H9 (cell line): ENCODE data around the gene TNFAIP3. TPM values are rescaled to one million over a fixed set of nuclear protein-coding genes. Genes with fewer than 3 reads are reported as not detected.

Experiments
- DNase-seq: peaks from one replicate; pipeline ENCODE4 v3.0.0-alpha.2; 2017
- H2AFZ ChIP-seq: one replicate; pipeline ENCODE4 v1.6.1; 2013; ENCODE audit warnings: mild to moderate bottlenecking, low read length, control low read depth, moderate library complexity
- H2AK5ac ChIP-seq: 2 replicates; pipeline ENCODE4 v1.6.1; 2013; ENCODE audit warnings: low read length, control low read depth, mixed read lengths; ENCODE audit not compliant: insufficient read length
- H2BK120ac ChIP-seq: one replicate; pipeline ENCODE4 v1.6.1; 2013; ENCODE audit warnings: low read depth, mild to moderate bottlenecking, low read length, control low read depth, inconsistent platforms; ENCODE audit not compliant: poor library complexity, severe bottlenecking
- H2BK12ac ChIP-seq: 2 replicates; pipeline ENCODE4 v1.6.1; 2013; ENCODE audit warnings: low read length, control low read depth, mixed read lengths, low read depth; ENCODE audit not compliant: insufficient read length
- H2BK15ac ChIP-seq: 2 replicates; pipeline ENCODE4 v1.6.1; 2013; ENCODE audit warnings: low read depth, low read length, control low read depth
- H2BK20ac ChIP-seq: one replicate; pipeline ENCODE4 v1.6.1; 2013; ENCODE audit warnings: low read depth, mild to moderate bottlenecking, low read length, control low read depth, inconsistent platforms; ENCODE audit not compliant: poor library complexity, severe bottlenecking
- H2BK5ac ChIP-seq: 2 replicates; pipeline ENCODE4 v1.6.1; 2013; ENCODE audit warnings: low read length, control low read depth, mixed read lengths; ENCODE audit not compliant: insufficient read length
- H3K14ac ChIP-seq: 2 replicates; pipeline ENCODE4 v1.6.1; 2013; ENCODE audit warnings: low read length, control low read depth; ENCODE audit not compliant: insufficient read depth
- H3K18ac ChIP-seq: 2 replicates; pipeline ENCODE4 v1.6.1; 2013; ENCODE audit warnings: low read depth, mild to moderate bottlenecking, mixed read lengths, low read length, control low read depth; ENCODE audit not compliant: insufficient read length
- H3K23ac ChIP-seq: 2 replicates; pipeline ENCODE4 v1.6.1; 2013; ENCODE audit warnings: low read length, control low read depth, mixed read lengths, low read depth; ENCODE audit not compliant: insufficient read length
- H3K23me2 ChIP-seq: 2 replicates; pipeline ENCODE4 v1.6.1; 2013; ENCODE audit warnings: low read depth, mild to moderate bottlenecking, mixed read lengths, low read length, control low read depth; ENCODE audit not compliant: insufficient read length, poor library complexity, severe bottlenecking
- H3K27ac ChIP-seq: 2 replicates; pipeline ENCODE4 v1.5.1; 2013; ENCODE audit warnings: low read length, control low read depth, mixed read lengths, low read depth; ENCODE audit not compliant: insufficient read length
- H3K27me3 ChIP-seq: 2 replicates; pipeline ENCODE4 v1.6.1; 2013; ENCODE audit warnings: low read length, control low read depth, inconsistent platforms; ENCODE audit not compliant: insufficient read depth
- H3K4ac ChIP-seq: 2 replicates; pipeline ENCODE4 v1.6.1; 2013; ENCODE audit warnings: low read depth, mild to moderate bottlenecking, control low read depth, inconsistent platforms, low read length, moderate library complexity
- H3K4me1 ChIP-seq: 2 replicates; pipeline ENCODE4 v1.6.1; 2013; ENCODE audit warnings: low read length, control low read depth, inconsistent platforms; ENCODE audit not compliant: insufficient read depth
- H3K4me2 ChIP-seq: 2 replicates; pipeline ENCODE4 v1.6.1; 2013; ENCODE audit warnings: low read length, control low read depth, mixed read lengths; ENCODE audit not compliant: insufficient read length, insufficient read depth
- H3K56ac ChIP-seq: 2 replicates; pipeline ENCODE4 v1.6.1; 2013; ENCODE audit warnings: low read depth, mild to moderate bottlenecking, mixed read lengths, low read length, control low read depth; ENCODE audit not compliant: insufficient read length
- H3K79me1 ChIP-seq: 2 replicates; pipeline ENCODE4 v1.6.1; 2013; ENCODE audit warnings: low read depth, mild to moderate bottlenecking, moderate library complexity, low read length, control low read depth, inconsistent platforms; ENCODE audit not compliant: insufficient read depth, poor library complexity, severe bottlenecking
- H3K79me2 ChIP-seq: 2 replicates; pipeline ENCODE4 v1.6.1; 2013; ENCODE audit warnings: low read length, control low read depth, inconsistent platforms; ENCODE audit not compliant: insufficient read depth
- H3K9ac ChIP-seq: 2 replicates; pipeline ENCODE4 v1.6.1; 2013; ENCODE audit warnings: low read length, control low read depth, mixed read lengths; ENCODE audit not compliant: insufficient read length; ENCODE audit errors: extremely low read depth
- H3K9me3 ChIP-seq: one replicate; pipeline ENCODE4 v1.6.1; 2013; ENCODE audit warnings: low read depth, low read length, inconsistent platforms; ENCODE audit not compliant: control insufficient read depth
- H3T11ph ChIP-seq: one replicate; pipeline ENCODE4 v1.6.1; 2013; ENCODE audit warnings: mild to moderate bottlenecking, low read length, control low read depth, inconsistent platforms
- H4K20me1 ChIP-seq: one replicate; pipeline ENCODE4 v1.6.1; 2013; ENCODE audit not compliant: control insufficient read depth, insufficient read length, insufficient read depth
- H4K5ac ChIP-seq: 2 replicates; pipeline ENCODE4 v1.6.1; 2013; ENCODE audit warnings: low read depth, mild to moderate bottlenecking, mixed read lengths, low read length, control low read depth; ENCODE audit not compliant: insufficient read length
- H4K8ac ChIP-seq: replicated peaks from 2 replicates; pipeline ENCODE4 v1.6.1; 2013; ENCODE audit warnings: low read length, control low read depth, mixed read lengths, low read depth; ENCODE audit not compliant: insufficient read length
- H4K91ac ChIP-seq: 2 replicates; pipeline ENCODE4 v1.6.1; 2013; ENCODE audit warnings: low read depth, mild to moderate bottlenecking, moderate library complexity, mixed read lengths, low read length, control low read depth; ENCODE audit not compliant: insufficient read length
- H3K27ac Mint-ChIP-seq, 3 experiments: 2 replicates in 2 of 3; 3 replicates in 1 of 3; pipeline ENCODE4 v1.8.0; 2020 to 2021; ENCODE audit warnings: mixed read lengths in 3 of 3, mild to moderate bottlenecking in 1 of 3, moderate library complexity in 1 of 3
- H3K27me3 Mint-ChIP-seq: 2 replicates; pipeline ENCODE4 v1.8.0; 2021; ENCODE audit warnings: low read depth, mild to moderate bottlenecking, moderate library complexity, mixed read lengths
- H3K36me3 Mint-ChIP-seq, 3 experiments: 2 replicates in 2 of 3; 3 replicates in 1 of 3; pipeline ENCODE4 v1.8.0; 2020 to 2021; ENCODE audit warnings: low read depth in 3 of 3, mixed read lengths in 3 of 3; ENCODE audit not compliant: insufficient read depth in 1 of 3
- H3K4me1 Mint-ChIP-seq, 2 experiments: 2 replicates each; pipeline ENCODE4 v1.8.0; 2020; ENCODE audit warnings: mixed read lengths in 2 of 2
- H3K4me3 Mint-ChIP-seq, 2 experiments: 2 replicates in 1 of 2; 3 replicates in 1 of 2; pipeline ENCODE4 v1.8.0; 2020 to 2021; ENCODE audit warnings: mild to moderate bottlenecking in 2 of 2, mixed read lengths in 2 of 2, moderate library complexity in 1 of 2
- H3K9me3 Mint-ChIP-seq, 2 experiments: 2 replicates in 1 of 2; 3 replicates in 1 of 2; pipeline ENCODE4 v1.8.0; 2020; ENCODE audit warnings: mild to moderate bottlenecking in 2 of 2, mixed read lengths in 2 of 2, moderate library complexity in 1 of 2
- WGBS: extraction: QIAGEN DNeasy Blood & Tissue Kit; methylation state at CpG from one replicate; pipeline ENCODE4 v1.1.7; 2013; ENCODE audit warnings: missing lambda C conversion rate, low lambda C conversion rate, mixed read lengths; ENCODE audit not compliant: insufficient read length; ENCODE audit errors: extremely low coverage; 5-methylcytosine and 5-hydroxymethylcytosine counted together
- total RNA-seq: library from RNA; stranded (reverse); gene quantifications from 2 replicates; pipeline ENCODE4 v1.2.1, GENCODE V29; 2021
- TF ChIP-seq, protein P1 (sequence below): fragments of 200-600 bp; sonication (generic); conservative IDR thresholded peaks from 3 replicates; pipeline ENCODE4 v1.8.0; 2021; ENCODE audit warnings: antibody characterized with exemption, mild to moderate bottlenecking

TNFAIP3 gene
- total RNA-seq, 1 experiment from 2014 or later, result 3.7 TPM

DNA sequence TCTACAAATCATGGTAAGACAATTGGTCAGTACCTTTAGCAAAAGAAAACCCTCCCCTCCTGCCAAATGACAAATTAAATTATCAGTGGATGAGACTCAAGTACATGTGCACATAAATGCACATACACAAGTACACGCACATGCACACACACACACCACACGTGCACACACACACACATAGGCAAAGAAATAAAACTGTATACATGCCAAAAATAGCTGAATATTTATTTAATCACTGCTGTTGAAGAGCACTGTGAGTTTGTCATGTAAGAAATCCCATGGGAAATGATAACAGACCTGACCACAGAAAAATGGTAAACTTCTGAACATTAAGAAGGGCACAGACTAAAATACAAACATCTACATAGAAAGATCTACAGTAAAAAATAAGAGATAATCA is 46.6 kb upstream of the TNFAIP3 start:
- no peak overlapping the region for H2BK120ac ChIP-seq

More for the DNA sequence above, 46.6 kb upstream of the TNFAIP3 start:
- Mint-ChIP-seq H3K36me3 (no peaks in the 10 kb centered on the region), H3K9me3 (no peaks in the 10 kb centered on the region), H3K27ac (no peak overlapping the region), H3K4me3 (no peak overlapping the region), H3K27me3 (peaks cover 3% of the 10 kb centered on the region), H3K4me1 (no peaks in the 10 kb centered on the region)
- Histone ChIP-seq H2BK20ac (no peak overlapping the region), H3K4me2 (no peak overlapping the region), H4K5ac (no peak overlapping the region), H2BK12ac (no peak overlapping the region), H3K23me2 (no peaks in the 10 kb centered on the region), H3K56ac (no peak overlapping the region), H3K27ac (no peak overlapping the region), H3K9me3 (no peaks in the 10 kb centered on the region), H3K23ac (no peak overlapping the region), H3K9ac (no peak overlapping the region), H3K14ac (no peak overlapping the region), H3K18ac (no peak overlapping the region), H4K8ac (no peak overlapping the region), H2BK5ac (no peak overlapping the region), H3K79me2 (no peaks in the 10 kb centered on the region), H2AK5ac (no peak overlapping the region), H3K27me3 (no peaks in the 10 kb centered on the region), H3K4ac (no peak overlapping the region), H3K4me1 (no peaks in the 10 kb centered on the region), H4K20me1 (no peaks in the 10 kb centered on the region), H2BK15ac (no peak overlapping the region), H4K91ac (no peak overlapping the region), H2AFZ (no peak overlapping the region), H3T11ph (no peak overlapping the region), H3K79me1 (no peaks in the 10 kb centered on the region)
- TF ChIP-seq, protein P1, sequence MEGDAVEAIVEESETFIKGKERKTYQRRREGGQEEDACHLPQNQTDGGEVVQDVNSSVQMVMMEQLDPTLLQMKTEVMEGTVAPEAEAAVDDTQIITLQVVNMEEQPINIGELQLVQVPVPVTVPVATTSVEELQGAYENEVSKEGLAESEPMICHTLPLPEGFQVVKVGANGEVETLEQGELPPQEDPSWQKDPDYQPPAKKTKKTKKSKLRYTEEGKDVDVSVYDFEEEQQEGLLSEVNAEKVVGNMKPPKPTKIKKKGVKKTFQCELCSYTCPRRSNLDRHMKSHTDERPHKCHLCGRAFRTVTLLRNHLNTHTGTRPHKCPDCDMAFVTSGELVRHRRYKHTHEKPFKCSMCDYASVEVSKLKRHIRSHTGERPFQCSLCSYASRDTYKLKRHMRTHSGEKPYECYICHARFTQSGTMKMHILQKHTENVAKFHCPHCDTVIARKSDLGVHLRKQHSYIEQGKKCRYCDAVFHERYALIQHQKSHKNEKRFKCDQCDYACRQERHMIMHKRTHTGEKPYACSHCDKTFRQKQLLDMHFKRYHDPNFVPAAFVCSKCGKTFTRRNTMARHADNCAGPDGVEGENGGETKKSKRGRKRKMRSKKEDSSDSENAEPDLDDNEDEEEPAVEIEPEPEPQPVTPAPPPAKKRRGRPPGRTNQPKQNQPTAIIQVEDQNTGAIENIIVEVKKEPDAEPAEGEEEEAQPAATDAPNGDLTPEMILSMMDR, result no peak
- DNase-seq, result no peak
- WGBS, result no CpG with 5 or more reads among the region's 2 CpGs
